Osteoblast (primary cell): Measurements from ENCODE around the gene DDX55. TPM values are rescaled to one million over a fixed set of nuclear protein-coding genes. Genes with fewer than 3 reads are reported as not detected.

Experiments used
- DNase-seq: peaks from one replicate; pipeline ENCODE4 v3.0.0; 2011; ENCODE audit warnings: low spot score, mixed read lengths; ENCODE audit not compliant: insufficient read length; ENCODE audit errors: missing footprints
- H2AFZ ChIP-seq: 2 replicates; pipeline ENCODE4 v1.6.0; 2011; ENCODE audit warnings: mild to moderate bottlenecking, low read length
- H3K27ac ChIP-seq: 2 replicates; pipeline ENCODE4 v1.5.1; 2011; ENCODE audit warnings: mild to moderate bottlenecking, low read depth, low read length, moderate library complexity
- H3K27me3 ChIP-seq: 2 replicates; pipeline ENCODE4 v1.6.0; 2012; ENCODE audit warnings: mild to moderate bottlenecking, control low read depth, inconsistent platforms, low read length, moderate library complexity; ENCODE audit not compliant: insufficient read depth
- H3K36me3 ChIP-seq: 2 replicates; pipeline ENCODE4 v1.5.1; 2011; ENCODE audit warnings: mild to moderate bottlenecking, low read length, control low read depth, moderate library complexity; ENCODE audit not compliant: insufficient read depth
- H3K4me1 ChIP-seq: 2 replicates; pipeline ENCODE4 v1.5.1; 2011; ENCODE audit warnings: mild to moderate bottlenecking, low read length, control low read depth, moderate library complexity; ENCODE audit not compliant: insufficient read depth
- H3K4me2 ChIP-seq: 2 replicates; pipeline ENCODE4 v1.6.0; 2011; ENCODE audit warnings: mild to moderate bottlenecking, low read length; ENCODE audit not compliant: insufficient read depth
- H3K4me3 ChIP-seq: fragments of 200-600 bp; sonication (generic); 3 replicates; pipeline ENCODE4 v1.5.1; 2012; ENCODE audit warnings: mild to moderate bottlenecking, low read length, inconsistent platforms; ENCODE audit not compliant: insufficient read depth
- H3K79me2 ChIP-seq: 2 replicates; pipeline ENCODE4 v1.6.0; 2012; ENCODE audit warnings: mild to moderate bottlenecking, low read length, control low read depth, inconsistent platforms; ENCODE audit not compliant: insufficient read depth
- H3K9me3 ChIP-seq: 2 replicates; pipeline ENCODE4 v1.5.1; 2011; ENCODE audit warnings: low read depth, low read length, control low read depth
- H4K20me1 ChIP-seq: 2 replicates; pipeline ENCODE4 v1.6.0; 2012; ENCODE audit warnings: mild to moderate bottlenecking, low read length, control low read depth; ENCODE audit not compliant: insufficient read depth
- total RNA-seq: library from RNA; depleted of rRNA; stranded (reverse); fragments of >200 nt; gene quantifications from 2 replicates; pipeline ENCODE4 v1.2.3, GENCODE V29; 2012
- TF ChIP-seq, protein P1 (sequence below): IDR thresholded peaks from 2 replicates; pipeline ENCODE4 v1.5.1; 2011; ENCODE audit warnings: mild to moderate bottlenecking, low read depth, low read length, moderate library complexity; ENCODE audit errors: extremely low read depth

Gene DDX55
- total RNA-seq, 1 donor, result 20.6 TPM

DNA sequence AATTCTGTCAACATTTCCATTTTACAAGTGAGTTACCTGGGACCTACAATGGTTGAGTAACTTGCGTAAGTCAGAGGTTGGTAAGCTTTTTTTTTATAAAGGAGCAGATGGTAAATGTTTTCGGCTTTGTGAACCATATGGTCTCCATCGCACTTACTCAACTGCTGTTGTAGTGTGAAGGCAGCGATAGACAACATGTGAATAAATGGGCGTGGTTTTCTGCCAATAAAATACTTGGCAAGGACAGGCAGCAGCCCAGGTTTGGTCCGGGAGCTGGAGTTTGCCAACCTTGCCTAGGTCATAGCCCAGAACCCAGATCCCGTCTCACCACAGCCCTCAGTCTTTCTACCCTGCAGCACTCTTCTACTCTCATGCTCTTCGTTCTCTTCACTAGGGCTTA, 6.3 kb downstream of the DDX55 start:
- no peak overlapping the region for H3K4me2 ChIP-seq
- H4K20me1 ChIP-seq, result peaks cover 2% of the 10 kb centered on the region
- H3K36me3 ChIP-seq, result peaks cover 63% of the 10 kb centered on the region
- peaks cover 67% of the 10 kb centered on the region for H3K79me2 ChIP-seq
- no peak overlapping the region for H2AFZ ChIP-seq
- H3K9me3 ChIP-seq, result no peaks in the 10 kb centered on the region
- H3K4me1 ChIP-seq, result no peaks in the 10 kb centered on the region
- no peaks in the 10 kb centered on the region for H3K27me3 ChIP-seq
- no peak overlapping the region for H3K4me3 ChIP-seq
- TF ChIP-seq, protein P1, sequence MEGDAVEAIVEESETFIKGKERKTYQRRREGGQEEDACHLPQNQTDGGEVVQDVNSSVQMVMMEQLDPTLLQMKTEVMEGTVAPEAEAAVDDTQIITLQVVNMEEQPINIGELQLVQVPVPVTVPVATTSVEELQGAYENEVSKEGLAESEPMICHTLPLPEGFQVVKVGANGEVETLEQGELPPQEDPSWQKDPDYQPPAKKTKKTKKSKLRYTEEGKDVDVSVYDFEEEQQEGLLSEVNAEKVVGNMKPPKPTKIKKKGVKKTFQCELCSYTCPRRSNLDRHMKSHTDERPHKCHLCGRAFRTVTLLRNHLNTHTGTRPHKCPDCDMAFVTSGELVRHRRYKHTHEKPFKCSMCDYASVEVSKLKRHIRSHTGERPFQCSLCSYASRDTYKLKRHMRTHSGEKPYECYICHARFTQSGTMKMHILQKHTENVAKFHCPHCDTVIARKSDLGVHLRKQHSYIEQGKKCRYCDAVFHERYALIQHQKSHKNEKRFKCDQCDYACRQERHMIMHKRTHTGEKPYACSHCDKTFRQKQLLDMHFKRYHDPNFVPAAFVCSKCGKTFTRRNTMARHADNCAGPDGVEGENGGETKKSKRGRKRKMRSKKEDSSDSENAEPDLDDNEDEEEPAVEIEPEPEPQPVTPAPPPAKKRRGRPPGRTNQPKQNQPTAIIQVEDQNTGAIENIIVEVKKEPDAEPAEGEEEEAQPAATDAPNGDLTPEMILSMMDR, result no peak
- no peak overlapping the region for H3K27ac ChIP-seq
- DNase-seq, result no peak

DNA sequence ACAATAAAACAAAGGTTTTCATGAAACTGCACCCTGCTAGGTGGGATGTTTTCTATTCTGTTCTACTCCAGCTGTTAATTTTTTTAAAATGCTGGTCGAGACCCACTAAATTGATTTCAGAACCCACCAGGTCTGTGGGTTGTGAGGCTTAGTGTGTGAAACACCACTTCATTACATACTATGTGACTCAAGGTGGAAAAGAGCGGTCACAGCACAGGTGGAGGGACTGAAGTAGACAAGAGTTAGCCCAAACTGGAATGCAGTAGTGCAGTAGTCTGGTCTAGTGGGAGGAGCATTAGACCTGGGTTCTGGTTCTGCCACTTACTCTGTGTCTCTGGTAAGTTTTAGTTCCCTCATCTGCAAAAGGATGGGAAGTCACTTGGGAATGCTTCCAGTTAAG, 12.2 kb downstream of the DDX55 start:
- Histone ChIP-seq H3K27me3 (no peaks in the 10 kb centered on the region), H3K4me1 (peaks cover 15% of the 10 kb centered on the region), H3K27ac (peak overlapping the region; percentile 73), H3K4me3 (no peak overlapping the region), H3K4me2 (no peak overlapping the region), H3K36me3 (peaks cover 55% of the 10 kb centered on the region), H3K79me2 (peaks cover 21% of the 10 kb centered on the region), H4K20me1 (peaks cover 4% of the 10 kb centered on the region), H3K9me3 (no peaks in the 10 kb centered on the region), H2AFZ (no peak overlapping the region)
- no peak for DNase-seq
- TF ChIP-seq, protein P1, result no peak

DNA sequence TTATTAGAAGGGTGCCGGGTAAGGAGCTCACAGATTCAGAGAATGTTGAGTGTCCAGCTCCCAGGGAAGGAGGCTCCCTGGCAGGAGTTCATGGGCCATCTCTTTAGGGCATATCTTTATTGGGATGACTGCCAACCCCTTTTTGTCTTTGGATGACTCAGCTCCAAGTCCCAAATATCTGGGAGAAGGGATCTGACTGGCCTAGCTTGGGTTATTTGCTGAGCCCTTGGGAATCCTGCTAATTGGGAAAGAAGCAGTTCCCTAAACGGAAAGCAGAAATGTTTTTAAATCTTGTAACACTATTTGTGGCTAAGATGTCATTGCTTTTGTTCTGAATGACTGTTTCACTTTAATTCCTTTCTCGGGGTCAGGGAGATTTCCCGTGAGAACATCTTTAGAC, 12.6 kb downstream of the DDX55 start:
- DNase-seq, result peak; percentile 92
- Histone ChIP-seq H3K9me3 (no peaks in the 10 kb centered on the region), H3K4me3 (no peak overlapping the region), H3K4me2 (peak overlapping the region; percentile 50), H3K4me1 (peaks cover 15% of the 10 kb centered on the region), H3K27ac (peak overlapping the region; percentile 73), H4K20me1 (peaks cover 4% of the 10 kb centered on the region), H3K27me3 (no peaks in the 10 kb centered on the region), H3K79me2 (peaks cover 21% of the 10 kb centered on the region), H2AFZ (no peak overlapping the region), H3K36me3 (peaks cover 55% of the 10 kb centered on the region)
- TF ChIP-seq, protein P1, result no peak

DNA sequence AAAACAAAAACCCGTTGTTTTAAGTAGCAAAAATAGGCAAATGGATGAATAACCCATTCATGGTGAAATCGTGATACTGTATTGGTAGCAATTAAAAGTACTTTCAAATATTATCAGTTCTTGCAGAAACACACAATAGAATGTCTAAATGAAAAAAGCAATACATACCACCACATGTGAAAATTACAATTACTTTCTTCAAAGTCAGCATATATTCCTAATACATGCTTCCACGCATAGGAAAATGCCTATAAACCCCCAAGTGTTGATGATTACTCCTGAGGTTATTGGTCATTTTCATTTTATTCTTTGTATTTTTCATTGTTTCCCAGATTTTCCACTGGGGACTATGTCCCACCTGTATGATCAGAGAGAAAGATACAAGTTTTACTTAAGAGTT, 15.2 kb downstream of the DDX55 start:
- H3K27ac ChIP-seq, result no peak overlapping the region
- H3K9me3 ChIP-seq, result no peaks in the 10 kb centered on the region
- H3K36me3 ChIP-seq, result peaks cover 68% of the 10 kb centered on the region
- peaks cover 3% of the 10 kb centered on the region for H3K79me2 ChIP-seq
- H3K4me3 ChIP-seq, result no peak overlapping the region
- no peak overlapping the region for H3K4me2 ChIP-seq
- H2AFZ ChIP-seq, result no peak overlapping the region
- TF ChIP-seq, protein P1, result no peak
- H3K4me1 ChIP-seq, result peaks cover 15% of the 10 kb centered on the region
- no peak for DNase-seq
- H3K27me3 ChIP-seq, result no peaks in the 10 kb centered on the region
- peaks cover 4% of the 10 kb centered on the region for H4K20me1 ChIP-seq
